Measurements from ENCODE around the gene DOCK2.

DOCK2 gene

GRCh38 chr5:170112876-170113521 is 475.9 kb downstream of the DOCK2 start:
- no peak overlapping the region for H3K4me2 ChIP-seq (ENCODE audit: low read length)
- H3K27ac ChIP-seq (ENCODE audit: low read depth, low read length), result no peak overlapping the region
- no peaks in the 10 kb centered on the region for H3K4me1 ChIP-seq (ENCODE audit: control insufficient read depth, low read length)
- no peaks in the 10 kb centered on the region for H3K79me2 ChIP-seq (ENCODE audit: control insufficient read depth, low read length)
- no peaks in the 10 kb centered on the region for H3K36me3 ChIP-seq (ENCODE audit: control insufficient read depth, low read length)
- no peaks in the 10 kb centered on the region for H3K27me3 ChIP-seq (ENCODE audit: control insufficient read depth, low read length)
- H4K20me1 ChIP-seq (ENCODE audit: control insufficient read depth, insufficient read depth, low read depth, low read length), result no peaks in the 10 kb centered on the region
- TF ChIP-seq CTCF (IDR thresholded peaks at IDR 0.05; ENCODE audit: low read depth, low read length, poor library complexity, severe bottlenecking), result no peak
- no peak for TF ChIP-seq EZH2phosphoT487 (IDR thresholded peaks at IDR 0.05; ENCODE audit: borderline replicate concordance, low read length)
- H3K4me3 ChIP-seq (ENCODE audit: low read length), result no peak overlapping the region
- no peaks in the 10 kb centered on the region for H3F3A ChIP-seq (ENCODE audit: control insufficient read depth, insufficient read depth)
- H3K9me2 ChIP-seq (replicated peaks; ENCODE audit: control insufficient read depth, low read length), result no peaks in the 10 kb centered on the region
- no peaks in the 10 kb centered on the region for H3K9me3 ChIP-seq (ENCODE audit: control insufficient read depth, insufficient read depth, low read length)

DNA sequence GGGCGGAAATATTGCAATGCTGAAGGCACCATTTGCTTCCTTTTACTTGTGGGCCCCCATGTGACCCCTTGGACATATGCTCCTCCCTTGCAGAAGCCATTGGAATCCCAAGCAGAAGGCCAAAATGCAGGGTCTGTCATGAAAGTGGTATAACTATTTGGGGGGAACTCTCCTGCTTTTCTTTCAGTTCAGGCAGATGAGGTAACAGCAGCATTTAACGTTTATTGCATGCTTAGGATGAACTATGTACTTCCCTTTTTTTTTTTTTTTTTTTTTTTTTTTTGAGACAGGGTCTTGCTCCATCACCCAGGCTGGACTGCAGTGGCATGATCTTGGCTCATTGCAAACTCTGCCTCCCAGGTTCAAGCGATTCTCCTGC is 476.4 kb downstream of the DOCK2 start:
- H3F3A ChIP-seq (ENCODE audit: control insufficient read depth, insufficient read depth), result no peaks in the 10 kb centered on the region
- no peaks in the 10 kb centered on the region for H3K79me2 ChIP-seq (ENCODE audit: control insufficient read depth, low read length)
- TF ChIP-seq CTCF (IDR thresholded peaks at IDR 0.05; ENCODE audit: low read depth, low read length, poor library complexity, severe bottlenecking) (no peak), EZH2phosphoT487 (IDR thresholded peaks at IDR 0.05; ENCODE audit: borderline replicate concordance, low read length) (no peak)
- no peaks in the 10 kb centered on the region for H3K36me3 ChIP-seq (ENCODE audit: control insufficient read depth, low read length)
- H3K4me2 ChIP-seq (ENCODE audit: low read length), result no peak overlapping the region
- no peak overlapping the region for H3K27ac ChIP-seq (ENCODE audit: low read depth, low read length)
- no peaks in the 10 kb centered on the region for H3K9me3 ChIP-seq (ENCODE audit: control insufficient read depth, insufficient read depth, low read length)
- no peaks in the 10 kb centered on the region for H3K4me1 ChIP-seq (ENCODE audit: control insufficient read depth, low read length)
- no peaks in the 10 kb centered on the region for H3K27me3 ChIP-seq (ENCODE audit: control insufficient read depth, low read length)
- H3K4me3 ChIP-seq (ENCODE audit: low read length), result no peak overlapping the region
- no peaks in the 10 kb centered on the region for H3K9me2 ChIP-seq (replicated peaks; ENCODE audit: control insufficient read depth, low read length)
- no peaks in the 10 kb centered on the region for H4K20me1 ChIP-seq (ENCODE audit: control insufficient read depth, insufficient read depth, low read depth, low read length)

DNA sequence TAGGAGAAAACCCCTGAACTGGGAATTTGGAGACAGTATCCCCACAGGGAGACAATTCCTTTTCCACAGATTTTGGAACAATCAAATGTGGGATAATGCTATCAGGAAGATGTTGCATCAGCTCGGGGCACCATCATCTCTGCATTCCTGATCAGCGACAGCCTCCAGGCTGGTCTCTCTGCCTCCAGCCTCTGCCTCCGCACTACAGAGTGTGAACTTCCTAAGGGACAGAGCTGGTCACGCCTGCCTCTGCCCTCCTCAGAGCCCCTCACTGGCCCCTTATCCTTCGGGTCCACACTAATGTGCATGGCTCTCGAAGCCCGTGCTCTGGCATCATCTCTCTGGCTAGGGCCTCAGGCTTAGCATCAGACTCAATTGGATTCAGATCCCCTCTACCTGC is 477.2 kb downstream of the DOCK2 start:
- TF ChIP-seq EZH2phosphoT487 (IDR thresholded peaks at IDR 0.05; ENCODE audit: borderline replicate concordance, low read length) (no peak), CTCF (IDR thresholded peaks at IDR 0.05; ENCODE audit: low read depth, low read length, poor library complexity, severe bottlenecking) (no peak)
- H3K27ac ChIP-seq (ENCODE audit: low read depth, low read length), result no peak overlapping the region

More for the DNA sequence above, 477.2 kb downstream of the DOCK2 start:
- H3K4me1 ChIP-seq (ENCODE audit: control insufficient read depth, low read length), result no peaks in the 10 kb centered on the region
- no peaks in the 10 kb centered on the region for H3K79me2 ChIP-seq (ENCODE audit: control insufficient read depth, low read length)
- H3K27me3 ChIP-seq (ENCODE audit: control insufficient read depth, low read length), result no peaks in the 10 kb centered on the region
- H3K9me2 ChIP-seq (replicated peaks; ENCODE audit: control insufficient read depth, low read length), result no peaks in the 10 kb centered on the region
- no peaks in the 10 kb centered on the region for H3F3A ChIP-seq (ENCODE audit: control insufficient read depth, insufficient read depth)
- H3K36me3 ChIP-seq (ENCODE audit: control insufficient read depth, low read length), result no peaks in the 10 kb centered on the region
- H4K20me1 ChIP-seq (ENCODE audit: control insufficient read depth, insufficient read depth, low read depth, low read length), result no peaks in the 10 kb centered on the region
- no peaks in the 10 kb centered on the region for H3K9me3 ChIP-seq (ENCODE audit: control insufficient read depth, insufficient read depth, low read length)
- no peak overlapping the region for H3K4me2 ChIP-seq (ENCODE audit: low read length)
- H3K4me3 ChIP-seq (ENCODE audit: low read length), result no peak overlapping the region

Data from DOHH2 (cell line).